Measurements from ENCODE around the gene EIF4B. TPM values are rescaled to one million over a fixed set of nuclear protein-coding genes. Genes with fewer than 3 reads are reported as not detected.

The EIF4B gene
- total RNA-seq, 1 experiment from 2014 or later = 713 TPM

DNA sequence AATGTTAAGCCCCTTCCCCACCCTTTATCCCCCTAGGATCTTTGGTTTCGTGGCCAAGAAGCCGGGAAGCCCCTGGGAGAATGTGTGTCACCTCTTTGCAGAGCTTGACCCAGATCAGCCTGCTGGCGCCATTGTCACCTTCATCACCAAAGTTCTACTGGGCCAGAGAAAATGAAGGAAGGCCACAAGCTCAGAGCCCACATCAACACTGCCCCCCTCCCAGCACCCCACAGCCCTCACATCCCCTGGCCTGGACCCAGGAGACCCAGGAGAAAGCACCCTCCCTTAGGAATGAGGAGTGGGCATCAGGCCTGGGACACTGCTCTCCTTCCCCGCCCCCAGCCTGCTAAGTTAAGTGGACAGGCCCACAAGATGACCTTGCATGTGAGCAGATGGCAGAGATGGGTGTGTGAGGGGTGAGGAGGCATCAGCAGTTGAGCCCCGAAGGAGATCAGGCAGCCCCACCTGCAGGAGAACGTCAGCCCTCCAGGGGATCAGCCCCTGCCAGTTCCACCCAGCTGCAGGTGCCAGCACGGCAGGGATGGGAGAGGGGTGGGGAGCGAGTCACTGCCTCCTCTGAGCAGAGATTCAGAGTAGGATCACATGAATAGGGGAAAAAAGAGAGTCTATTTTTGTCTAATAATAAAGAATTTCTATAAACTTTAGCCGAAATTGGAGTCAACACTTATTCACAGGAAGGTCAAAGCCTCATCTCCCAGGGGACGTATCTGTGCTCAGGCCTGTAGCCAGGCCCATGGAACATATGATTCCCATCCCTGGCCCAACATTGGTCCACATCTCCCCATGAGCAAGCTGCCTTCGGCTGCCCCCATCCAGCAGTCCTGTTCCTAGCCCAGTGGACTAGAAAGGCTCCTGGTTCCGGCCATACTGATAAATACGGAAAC is 57.7 kb downstream of the EIF4B start:
- H3K9me3 ChIP-seq (ENCODE audit: control insufficient read depth, low read depth, low read length) = no peaks in the 10 kb centered on the region
- WGBS (ENCODE audit: extremely low coverage, insufficient read length, low lambda C conversion rate) = no CpG with 5 or more reads among the region's 13 CpGs
- H3K18ac ChIP-seq (ENCODE audit: insufficient read length, low read depth, low read length) = no peak overlapping the region
- no peak overlapping the region for H3K4me2 ChIP-seq (ENCODE audit: insufficient read depth, insufficient read length, low read length)
- no peaks in the 10 kb centered on the region for H4K20me1 ChIP-seq (ENCODE audit: control insufficient read depth, insufficient read depth, insufficient read length)
- no peak overlapping the region for H3K4me3 Mint-ChIP-seq
- no peak overlapping the region for H3K23ac ChIP-seq (ENCODE audit: insufficient read length, low read depth, low read length)
- H4K8ac ChIP-seq (replicated peaks; ENCODE audit: insufficient read length, low read depth, low read length) = no peak overlapping the region
- peaks cover 17 to 21% of the 10 kb centered on the region in 2 experiments for H3K4me1 Mint-ChIP-seq
- H3K9me3 Mint-ChIP-seq = no peaks in the 10 kb centered on the region
- peaks cover 2 to 8% (median 4%) of the 10 kb centered on the region in 3 experiments; a peak in 4 of 7 replicates for H3K36me3 Mint-ChIP-seq (ENCODE audit: insufficient read depth in 1 of 3, low read depth in 3 of 3)
- no peak overlapping the region for H3K56ac ChIP-seq (ENCODE audit: insufficient read length, low read depth, low read length)
- no peaks in the 10 kb centered on the region for H3K79me2 ChIP-seq (ENCODE audit: insufficient read depth, low read length)
- no peak overlapping the region for H4K91ac ChIP-seq (ENCODE audit: insufficient read length, low read depth, low read length)
- no peaks in the 10 kb centered on the region for H3K23me2 ChIP-seq (ENCODE audit: insufficient read length, low read depth, low read length, poor library complexity, severe bottlenecking)
- H2AFZ ChIP-seq (ENCODE audit: low read length) = no peak overlapping the region
- no peak overlapping the region for H2BK15ac ChIP-seq (ENCODE audit: low read depth, low read length)
- no peak overlapping the region for H2BK120ac ChIP-seq (ENCODE audit: low read depth, low read length, poor library complexity, severe bottlenecking)
- no peak overlapping the region for H4K5ac ChIP-seq (ENCODE audit: insufficient read length, low read depth, low read length)
- H3K4me1 ChIP-seq (ENCODE audit: insufficient read depth, low read length) = no peaks in the 10 kb centered on the region
- no peak overlapping the region for H3K4ac ChIP-seq (ENCODE audit: low read depth, low read length)
- no peaks in the 10 kb centered on the region for H3K79me1 ChIP-seq (ENCODE audit: insufficient read depth, low read depth, low read length, poor library complexity, severe bottlenecking)
- H3K14ac ChIP-seq (ENCODE audit: insufficient read depth, low read length) = no peak overlapping the region
- no peak overlapping the region for H2BK5ac ChIP-seq (ENCODE audit: insufficient read length, low read length)
- peaks cover 31% of the 10 kb centered on the region for H3K27me3 Mint-ChIP-seq (ENCODE audit: low read depth)
- H3K9ac ChIP-seq (ENCODE audit: extremely low read depth, insufficient read length, low read length) = no peak overlapping the region
- TF ChIP-seq, protein P1, sequence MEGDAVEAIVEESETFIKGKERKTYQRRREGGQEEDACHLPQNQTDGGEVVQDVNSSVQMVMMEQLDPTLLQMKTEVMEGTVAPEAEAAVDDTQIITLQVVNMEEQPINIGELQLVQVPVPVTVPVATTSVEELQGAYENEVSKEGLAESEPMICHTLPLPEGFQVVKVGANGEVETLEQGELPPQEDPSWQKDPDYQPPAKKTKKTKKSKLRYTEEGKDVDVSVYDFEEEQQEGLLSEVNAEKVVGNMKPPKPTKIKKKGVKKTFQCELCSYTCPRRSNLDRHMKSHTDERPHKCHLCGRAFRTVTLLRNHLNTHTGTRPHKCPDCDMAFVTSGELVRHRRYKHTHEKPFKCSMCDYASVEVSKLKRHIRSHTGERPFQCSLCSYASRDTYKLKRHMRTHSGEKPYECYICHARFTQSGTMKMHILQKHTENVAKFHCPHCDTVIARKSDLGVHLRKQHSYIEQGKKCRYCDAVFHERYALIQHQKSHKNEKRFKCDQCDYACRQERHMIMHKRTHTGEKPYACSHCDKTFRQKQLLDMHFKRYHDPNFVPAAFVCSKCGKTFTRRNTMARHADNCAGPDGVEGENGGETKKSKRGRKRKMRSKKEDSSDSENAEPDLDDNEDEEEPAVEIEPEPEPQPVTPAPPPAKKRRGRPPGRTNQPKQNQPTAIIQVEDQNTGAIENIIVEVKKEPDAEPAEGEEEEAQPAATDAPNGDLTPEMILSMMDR (conservative IDR thresholded peaks at IDR 0.05) = no peak
- no peak overlapping the region for H3K27ac ChIP-seq (ENCODE audit: insufficient read length, low read depth, low read length)
- H3K27ac Mint-ChIP-seq = no peak overlapping the region
- H2AK5ac ChIP-seq (ENCODE audit: insufficient read length, low read length) = no peak overlapping the region
- no peak for DNase-seq
- no peak overlapping the region for H2BK20ac ChIP-seq (ENCODE audit: low read depth, low read length, poor library complexity, severe bottlenecking)
- H3T11ph ChIP-seq (ENCODE audit: low read length) = no peak overlapping the region
- H3K27me3 ChIP-seq (ENCODE audit: insufficient read depth, low read length) = peaks cover 2% of the 10 kb centered on the region; the same call in 1 of the 2 replicates
- H2BK12ac ChIP-seq (ENCODE audit: insufficient read length, low read depth, low read length) = no peak overlapping the region
